GM19023 (cell line): ENCODE data around the gene LBP.
"Not testable (repeated sequence)": the region's sequence is repeated elsewhere in the genome, so short reads cannot be mapped to it uniquely, and the experiment has no call there.

Source experiments
- ATAC-seq: cut with Tn5 transposase; IDR thresholded peaks from one replicate; pipeline ENCODE4 v1.9.1; 2021; ENCODE audit warnings: mild to moderate bottlenecking, moderate library complexity; ENCODE audit not compliant: unreplicated experiment

LBP gene

DNA sequence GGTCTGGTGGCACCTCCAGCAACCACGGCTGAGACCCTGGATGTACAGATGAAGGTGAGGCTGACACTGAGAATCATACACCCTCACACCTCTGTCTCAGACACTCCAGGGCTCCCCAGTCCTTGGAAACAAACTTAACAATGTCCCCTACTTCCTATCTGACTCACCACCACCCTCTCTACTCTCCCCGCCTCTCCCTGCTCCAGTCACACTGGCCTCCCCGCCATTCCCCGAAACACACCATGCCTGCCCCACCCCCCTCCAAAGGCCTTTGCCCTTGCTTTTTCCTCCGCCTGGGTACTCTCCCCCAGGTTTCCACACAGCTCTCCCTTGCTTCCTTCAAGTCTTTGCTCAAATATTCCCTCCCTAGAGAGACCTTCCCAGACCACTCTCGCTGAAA, 26.1 kb upstream of the LBP start:
- ATAC-seq: no peak

DNA sequence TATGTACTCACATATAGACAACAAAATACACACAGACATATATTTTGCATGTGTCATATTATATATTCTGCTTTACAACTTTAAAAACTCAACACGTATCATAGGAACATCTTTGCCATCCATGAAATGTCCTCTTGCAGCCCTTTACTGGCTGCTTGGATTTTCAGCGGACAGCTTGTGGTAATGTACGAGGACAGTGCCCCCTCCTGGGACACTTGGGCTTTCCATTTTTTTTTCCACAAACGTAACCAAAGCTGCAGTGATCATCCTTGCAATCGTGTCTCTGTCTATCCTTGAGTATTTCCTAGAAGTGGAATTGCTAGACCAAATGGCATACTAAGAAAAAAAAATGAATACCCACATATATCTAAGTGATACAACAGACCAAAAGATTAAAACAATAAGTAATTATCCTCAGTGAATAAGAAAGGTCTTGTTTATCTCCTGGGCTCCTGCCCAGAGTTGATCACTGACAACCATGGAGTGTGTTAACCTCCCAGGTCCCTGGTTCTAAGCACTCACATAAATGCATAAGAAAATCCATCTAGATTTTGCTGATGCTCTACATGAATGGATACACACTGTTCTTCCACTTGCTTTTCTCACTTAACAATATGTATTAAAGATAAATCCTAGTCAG, 24.2 kb upstream of the LBP start:
- ATAC-seq: no peak

DNA sequence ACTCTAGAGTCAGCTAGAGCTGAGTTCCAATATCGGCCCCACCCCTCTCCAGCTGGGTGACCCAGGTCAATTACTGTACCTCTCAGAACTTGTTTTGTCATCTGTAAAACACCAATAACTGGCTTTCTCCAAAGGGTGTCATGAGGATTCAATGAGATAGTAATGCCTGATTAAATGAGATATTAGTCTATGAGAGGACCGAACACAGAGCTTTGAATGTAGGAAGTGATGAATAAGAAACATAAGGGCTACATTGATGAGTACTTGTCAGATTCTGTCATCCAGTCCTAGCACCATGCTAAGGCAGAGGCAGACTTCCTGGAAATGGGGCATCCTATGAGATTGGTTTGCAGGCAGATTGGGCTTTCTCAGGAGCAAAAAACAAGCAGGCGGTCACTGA, 22.1 kb upstream of the LBP start:
- no peak for ATAC-seq

DNA sequence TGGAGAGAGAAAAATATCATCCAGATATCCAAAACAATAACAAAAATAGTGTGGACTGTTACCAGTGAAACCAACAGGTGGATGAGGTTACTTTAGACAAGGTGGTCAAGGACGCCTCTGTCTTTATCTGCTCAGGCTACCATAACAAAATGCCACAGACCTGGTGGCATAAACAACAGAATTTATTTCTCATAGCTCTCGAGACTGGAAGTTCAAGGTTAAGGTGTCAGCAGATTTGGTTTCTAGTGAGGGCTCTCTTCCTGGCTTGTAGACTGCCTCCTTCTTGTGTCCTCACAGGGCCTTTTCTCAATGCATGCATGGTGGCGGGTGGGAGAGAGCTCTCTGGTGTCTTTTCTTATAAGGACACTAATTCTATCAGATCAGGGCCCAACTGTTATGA, 21.1 kb upstream of the LBP start:
- ATAC-seq: no peak

DNA sequence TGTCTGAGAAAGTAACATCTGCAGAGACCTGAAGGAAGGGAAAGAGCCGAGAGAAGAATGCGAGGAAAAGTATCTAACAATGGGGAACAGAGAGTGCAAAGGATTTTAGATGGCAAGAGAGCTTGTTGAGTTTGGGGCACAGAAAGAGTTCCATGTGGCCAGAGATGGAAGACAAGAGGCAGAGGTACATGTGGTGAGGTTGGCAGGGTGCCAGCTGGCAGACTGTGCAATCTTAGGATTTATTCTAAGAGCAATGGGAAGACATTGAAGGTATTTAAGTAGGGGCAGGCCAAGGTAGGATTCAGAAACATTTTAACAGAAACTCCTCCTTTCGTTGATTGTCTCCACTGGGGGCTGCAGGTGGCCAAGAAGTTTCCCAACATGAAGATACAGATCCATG, 20.4 kb upstream of the LBP start:
- no peak for ATAC-seq

DNA sequence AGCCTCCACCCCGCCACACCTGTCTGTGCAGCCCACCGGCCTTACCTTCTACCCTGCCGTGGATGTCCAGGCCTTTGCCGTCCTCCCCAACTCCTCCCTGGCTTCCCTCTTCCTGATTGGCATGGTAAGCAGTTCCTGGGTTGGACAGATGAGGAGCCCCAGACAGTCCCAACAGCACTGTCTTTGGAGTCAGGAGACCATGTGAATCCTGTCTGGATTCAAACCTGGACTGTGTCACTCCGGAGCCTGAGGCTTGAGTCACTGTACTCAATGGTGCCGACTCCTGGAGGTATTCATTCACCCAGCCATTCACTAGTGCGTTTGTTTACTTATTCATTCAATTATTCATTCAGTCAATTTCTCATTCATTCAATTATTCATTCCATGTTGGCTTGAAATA, 20.0 kb upstream of the LBP start:
- ATAC-seq: no peak

DNA sequence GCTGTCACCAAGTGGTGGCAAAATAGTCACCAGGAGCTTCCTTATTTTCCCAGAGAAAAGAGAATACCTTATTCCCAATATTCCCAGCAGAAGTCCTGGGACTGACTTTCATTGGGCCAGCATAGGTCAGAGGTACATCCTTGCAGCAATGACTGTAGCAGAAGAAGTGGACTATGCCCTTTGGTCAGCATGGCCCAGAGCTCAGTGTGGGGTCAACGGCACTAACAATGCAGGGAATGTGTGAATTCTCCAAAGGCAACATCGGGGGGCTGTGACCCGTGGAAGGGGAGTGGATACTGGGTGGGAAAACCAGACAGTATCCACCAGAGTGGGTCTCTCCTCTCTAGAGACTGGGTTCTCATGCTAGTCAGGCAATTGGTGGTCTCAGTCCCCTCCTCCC, 15.6 kb upstream of the LBP start:
- no peak for ATAC-seq

DNA sequence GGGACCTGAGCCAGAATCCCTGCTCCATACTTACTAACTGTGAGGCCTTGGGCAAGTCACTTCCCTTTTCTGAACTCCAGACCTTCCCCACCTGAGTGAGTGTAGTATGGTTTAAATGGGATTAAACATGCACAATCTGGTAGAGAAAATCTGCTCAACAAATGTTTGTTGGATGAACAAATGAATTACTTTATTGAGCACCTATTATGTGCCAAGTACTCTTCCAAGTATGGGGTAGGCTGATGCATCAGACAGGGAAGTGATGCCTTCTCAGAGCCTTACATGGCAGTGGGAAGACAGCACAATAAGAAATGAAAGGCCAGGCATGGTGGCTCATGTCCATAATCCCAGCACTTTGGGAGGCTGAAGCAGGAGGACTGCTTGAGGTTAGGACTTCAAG, 15.0 kb upstream of the LBP start:
- no peak for ATAC-seq

DNA sequence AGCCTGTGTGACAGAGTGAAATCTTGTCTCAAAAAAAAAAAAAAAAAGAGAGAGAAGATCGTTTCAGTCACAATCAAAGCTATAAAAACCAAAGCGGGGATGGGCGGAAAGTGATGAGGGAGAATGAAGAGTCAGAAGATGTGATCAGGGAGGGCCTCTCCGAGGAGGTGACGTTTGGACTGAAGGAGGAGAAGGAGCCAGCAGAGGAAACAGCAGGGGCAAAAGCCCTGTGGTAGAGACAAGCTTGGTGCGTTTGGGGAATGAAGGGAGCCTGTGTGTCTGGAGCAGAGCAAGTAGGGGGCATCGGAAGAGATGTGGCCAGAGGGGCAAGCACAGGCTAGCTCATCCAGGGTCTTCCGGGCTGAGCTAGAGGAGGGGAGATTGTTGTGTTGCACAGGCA, 14.5 kb upstream of the LBP start:
- no peak for ATAC-seq

DNA sequence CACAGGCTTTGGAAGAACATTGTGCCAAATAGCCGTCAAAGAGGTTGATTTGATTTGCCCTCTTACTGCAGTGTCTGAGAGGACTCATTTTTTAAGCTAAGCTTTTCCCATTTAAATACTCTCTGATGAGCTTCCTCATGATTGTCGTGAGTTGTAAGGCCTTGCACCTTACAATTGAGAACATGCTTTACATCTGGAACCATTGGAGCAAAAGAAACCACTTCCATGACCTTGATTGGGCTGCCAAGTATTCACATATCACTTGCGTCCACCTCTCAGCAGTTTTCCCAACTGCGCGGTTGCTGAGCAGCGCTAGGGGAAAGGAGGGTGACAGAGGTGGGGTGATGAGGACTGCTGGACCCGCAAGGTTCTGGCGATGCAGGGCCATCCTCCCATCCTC, 12.3 kb upstream of the LBP start:
- no peak for ATAC-seq

DNA sequence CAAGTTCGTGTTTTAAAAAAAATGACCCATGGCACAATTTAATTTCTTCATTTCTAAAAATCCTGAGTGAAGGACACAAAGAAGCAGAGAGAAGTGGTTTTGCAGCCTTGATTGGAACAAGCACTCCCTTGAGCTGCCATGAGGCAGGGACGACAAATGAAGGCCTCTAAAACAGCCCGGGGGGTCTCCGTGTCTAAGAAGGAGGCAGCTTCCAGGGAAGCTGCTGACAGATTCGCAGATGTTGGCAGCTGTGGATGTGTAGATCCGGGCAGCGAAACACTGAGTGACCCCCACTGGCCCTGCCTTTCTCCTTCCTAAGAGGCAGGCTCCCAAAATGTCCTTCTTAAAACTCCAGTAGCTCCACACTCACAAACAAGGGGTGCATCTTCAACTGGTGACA, 9.6 kb upstream of the LBP start:
- ATAC-seq: no peak

DNA sequence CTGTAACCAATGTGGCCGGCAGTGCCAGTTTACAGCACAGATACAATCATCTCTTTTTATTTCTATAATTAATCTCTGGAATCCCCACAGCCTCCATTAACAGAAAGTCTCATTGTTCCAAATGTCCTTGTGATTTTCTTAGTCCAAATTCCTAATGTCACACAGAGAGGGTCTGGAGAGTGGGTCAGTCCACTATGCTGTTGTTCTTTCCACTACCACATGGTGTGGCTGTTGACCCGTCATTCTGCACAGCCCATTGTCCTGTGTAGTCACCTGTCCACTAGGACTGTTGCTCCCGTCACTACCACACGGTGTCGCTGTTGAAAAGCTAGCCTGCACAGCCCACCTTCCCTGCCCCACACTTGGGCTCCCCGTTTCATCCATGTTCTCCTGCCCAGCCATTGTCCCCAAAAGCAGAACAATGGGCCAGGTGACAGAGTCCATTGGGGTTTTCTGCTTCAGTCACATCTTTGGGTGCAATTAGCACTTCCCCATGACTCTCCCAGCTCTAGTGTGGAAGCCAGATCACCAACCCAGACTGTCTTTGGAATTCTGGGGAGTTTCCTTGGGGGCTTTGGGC, 8.6 kb upstream of the LBP start:
- ATAC-seq: no peak

DNA sequence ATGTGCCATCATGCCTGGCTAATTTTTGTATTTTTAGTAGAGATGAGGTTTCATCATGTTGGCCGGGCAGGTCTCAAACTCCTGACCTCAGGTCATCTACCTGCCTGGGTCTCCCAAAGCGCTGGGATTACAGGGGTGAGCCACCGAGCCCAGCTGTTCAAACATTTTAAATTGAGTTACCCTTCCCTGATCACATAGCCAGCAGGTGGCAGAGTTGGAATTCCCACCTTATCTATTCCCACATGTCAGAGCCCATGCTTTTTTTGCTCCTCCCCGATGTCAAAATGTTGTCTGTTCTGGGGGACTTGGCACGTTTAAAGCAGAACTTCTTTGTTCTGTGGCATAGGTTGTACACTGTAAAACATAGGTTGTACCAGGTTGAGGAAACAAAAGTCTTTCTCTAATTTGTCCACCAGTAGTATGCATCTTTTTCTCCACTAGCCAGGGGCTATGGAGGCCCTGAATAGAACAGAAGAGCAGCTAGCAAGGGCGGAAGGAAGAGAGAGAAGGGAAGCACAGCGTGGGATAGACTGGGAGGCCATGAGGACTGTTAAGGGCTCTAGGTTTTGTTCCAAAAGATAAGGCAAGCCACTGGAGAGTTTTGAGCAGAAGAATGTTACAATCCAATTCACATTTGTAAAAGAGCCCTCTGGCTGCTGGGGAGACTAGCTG, 7.3 kb upstream of the LBP start:
- no peak for ATAC-seq

DNA sequence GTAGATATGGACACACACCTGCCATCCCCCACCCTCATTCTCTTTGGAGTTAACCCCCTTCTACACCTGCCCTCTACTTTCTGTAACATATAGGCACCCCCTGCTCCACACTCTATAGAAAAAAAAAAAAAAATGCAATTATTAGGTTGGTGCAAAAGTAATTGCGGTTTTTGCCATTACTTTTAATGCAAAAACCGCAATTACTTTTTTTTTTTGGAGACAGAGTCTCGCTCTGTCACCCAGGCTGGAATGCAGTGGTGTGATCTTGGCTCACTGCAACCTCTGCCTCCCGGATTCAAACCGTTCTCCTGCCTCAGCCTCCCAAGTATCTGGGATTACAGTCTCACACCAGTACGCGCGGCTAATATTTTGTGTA, 6.8 kb upstream of the LBP start:
- not testable (repeated sequence) for ATAC-seq

DNA sequence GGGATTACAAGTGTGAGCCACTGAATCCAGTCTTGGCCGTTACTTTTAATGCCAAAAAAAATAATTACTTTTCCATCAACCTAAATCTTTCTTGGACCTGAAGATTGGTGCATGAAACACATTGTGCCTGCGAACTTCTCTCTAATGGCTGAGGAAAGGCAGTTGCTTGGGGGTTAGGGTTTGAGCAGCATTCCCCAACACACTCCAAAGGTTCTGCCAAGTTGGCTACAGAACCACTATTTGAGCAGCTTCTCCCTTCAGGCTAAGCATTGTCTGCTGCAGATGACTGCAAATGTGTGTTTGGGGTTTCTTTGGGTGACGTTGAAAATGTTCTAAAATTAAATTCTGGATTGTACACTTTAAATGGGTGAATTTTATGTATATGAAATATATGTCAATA, 6.3 kb upstream of the LBP start:
- ATAC-seq: no peak

DNA sequence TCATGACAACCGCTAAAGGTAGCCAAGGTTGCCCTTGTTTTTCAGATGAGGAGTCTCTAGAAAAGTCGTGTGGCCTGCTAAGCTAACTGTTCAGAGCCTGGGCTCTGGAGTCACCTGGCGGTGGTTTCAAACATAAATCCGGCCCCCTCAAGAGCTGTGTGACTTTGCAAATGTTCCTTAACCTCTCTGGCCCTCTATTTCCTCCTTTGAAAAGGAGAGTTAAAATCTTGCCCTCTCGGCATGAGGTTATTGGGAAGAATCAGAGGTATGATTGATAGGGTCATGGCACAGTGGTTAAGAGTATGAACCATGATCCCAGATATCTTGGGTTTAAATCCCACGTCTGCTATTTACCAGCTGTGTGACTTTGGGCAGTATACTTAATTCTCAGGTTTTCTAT, 5.6 kb upstream of the LBP start:
- no peak for ATAC-seq

DNA sequence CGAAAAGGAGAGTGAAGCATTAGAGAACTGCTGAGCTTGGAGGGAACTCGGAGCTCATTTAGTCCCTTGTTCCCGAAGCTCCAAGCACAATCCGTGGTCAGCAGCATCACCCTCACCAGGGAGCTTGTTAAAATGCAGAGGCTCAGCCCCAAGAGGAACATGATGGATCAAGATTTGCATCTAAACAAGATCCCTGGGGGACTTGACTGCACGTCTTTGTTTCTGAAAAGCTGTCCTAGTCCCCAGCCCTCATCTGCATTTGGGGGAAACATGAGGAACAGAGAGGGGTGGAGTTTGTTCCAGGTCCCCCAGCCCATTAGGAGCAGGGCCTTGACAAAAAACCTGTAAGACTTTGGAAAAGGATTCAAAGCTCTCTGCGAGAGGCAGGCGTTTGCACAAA, 4.1 kb upstream of the LBP start:
- ATAC-seq: no peak

DNA sequence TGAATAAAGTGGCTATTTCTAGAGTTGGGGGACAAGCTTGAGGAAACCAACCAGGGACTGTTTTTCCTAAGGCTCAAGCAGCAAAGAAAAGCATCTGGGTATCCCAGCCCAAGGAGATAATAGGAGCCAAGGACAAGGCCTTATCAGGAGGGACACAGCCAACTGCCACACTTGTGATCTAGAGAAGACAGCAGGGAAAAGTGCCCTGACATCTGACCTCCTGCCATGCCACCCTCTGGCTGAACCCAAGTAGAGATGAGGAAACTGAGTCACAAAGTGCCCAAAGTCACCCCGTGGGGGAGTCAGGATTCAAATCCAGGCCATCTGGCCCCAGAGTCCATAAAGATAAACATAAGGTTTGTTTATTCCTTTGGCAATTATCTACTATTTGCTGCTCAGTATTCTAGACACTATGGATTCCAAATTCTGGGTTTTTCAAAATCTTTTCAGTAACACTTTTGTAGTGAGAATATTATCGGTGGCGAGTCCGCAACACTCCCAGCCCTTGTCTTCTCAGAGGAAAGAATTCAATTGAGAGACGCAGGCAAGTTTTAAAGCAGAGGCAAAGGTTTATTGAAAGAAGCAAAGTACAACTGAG, 3.5 kb upstream of the LBP start:
- ATAC-seq: no peak

DNA sequence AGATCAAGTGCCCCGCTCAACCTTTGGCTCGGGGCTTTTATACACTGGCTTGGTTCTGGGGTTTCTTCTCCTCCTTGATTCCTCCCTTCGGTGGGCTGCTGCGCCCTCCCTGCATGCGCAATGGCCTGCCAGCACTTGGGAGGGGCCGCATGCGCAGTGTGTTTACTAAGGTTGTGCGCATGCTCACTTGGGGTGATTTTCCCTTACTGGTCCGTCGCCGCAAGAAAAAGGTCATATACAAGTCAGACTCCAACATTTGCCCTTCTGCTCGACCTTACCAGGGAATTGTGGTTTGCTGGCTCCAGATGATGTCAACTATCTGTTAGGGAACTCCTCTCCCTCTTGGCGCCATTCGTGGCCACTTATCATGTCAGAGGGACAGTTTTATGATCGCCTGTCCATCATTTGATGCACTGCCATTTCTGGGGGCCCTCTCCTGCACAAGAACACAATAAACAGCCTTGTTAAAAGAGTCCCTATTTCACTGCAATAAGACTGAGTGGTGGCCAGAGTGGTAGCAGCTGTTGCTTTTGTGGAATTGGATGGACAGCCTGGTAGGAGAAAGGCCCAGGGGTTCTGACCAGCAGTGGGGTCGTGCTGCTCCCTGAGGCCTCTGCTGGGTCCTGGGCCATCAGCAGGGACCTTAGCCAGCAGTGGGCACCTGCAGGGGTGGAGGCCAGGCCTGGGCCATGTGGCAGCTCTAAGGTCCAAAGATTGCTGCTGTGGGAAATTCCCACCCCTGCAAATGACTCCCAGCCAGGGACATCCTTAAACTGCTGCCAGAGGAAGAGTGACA, 2.8 kb upstream of the LBP start:
- no peak for ATAC-seq

DNA sequence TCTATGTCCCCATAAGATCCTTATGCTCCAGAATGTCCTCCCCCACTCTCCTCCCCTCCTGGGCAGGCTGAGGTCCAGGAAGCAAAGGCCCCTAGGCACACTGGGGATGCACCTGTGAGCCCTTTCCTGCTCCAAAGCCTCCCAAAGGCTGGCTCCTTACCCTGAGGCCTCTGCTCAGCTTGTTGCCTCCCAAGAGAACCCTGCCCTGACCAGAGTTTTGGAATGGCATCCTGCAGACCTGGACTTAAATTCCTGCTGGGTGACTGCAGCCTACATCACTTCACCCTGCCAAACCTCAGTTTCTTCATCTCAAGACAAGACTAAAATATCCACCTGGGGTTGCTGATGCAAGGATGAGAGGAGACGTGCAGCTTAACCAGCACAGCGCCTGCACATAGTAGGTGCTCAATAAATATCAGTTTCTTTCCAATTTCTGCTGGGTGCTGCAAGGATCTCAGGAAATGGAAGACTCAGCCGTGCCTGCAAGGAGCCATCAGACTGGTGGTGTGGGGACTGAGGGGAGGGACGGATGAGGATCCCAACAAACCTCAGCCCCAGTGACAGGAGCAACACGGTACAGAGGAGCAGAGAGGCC, 2.1 kb upstream of the LBP start:
- ATAC-seq: no peak

DNA sequence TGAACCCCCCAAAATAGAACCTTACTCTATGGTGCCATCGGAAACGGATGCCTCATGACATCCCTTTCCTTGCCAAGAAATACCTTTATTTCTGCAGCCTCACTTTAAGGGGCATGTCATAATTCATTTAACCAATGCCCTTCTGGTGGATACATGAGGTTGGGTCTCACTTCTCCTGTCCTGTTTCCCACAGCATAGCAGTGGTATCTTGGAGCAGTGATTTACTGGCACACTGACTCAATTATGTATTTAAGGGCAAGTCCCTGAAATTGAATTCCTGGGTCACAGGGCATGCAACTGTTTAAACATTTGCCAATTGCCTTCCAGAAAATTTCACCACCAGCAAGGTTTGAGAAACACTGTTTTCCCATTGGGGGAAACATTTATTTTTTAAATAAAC, 639 bp upstream of the LBP start:
- ATAC-seq: no peak
